ENCODE results near the gene CASP8.

DNA sequence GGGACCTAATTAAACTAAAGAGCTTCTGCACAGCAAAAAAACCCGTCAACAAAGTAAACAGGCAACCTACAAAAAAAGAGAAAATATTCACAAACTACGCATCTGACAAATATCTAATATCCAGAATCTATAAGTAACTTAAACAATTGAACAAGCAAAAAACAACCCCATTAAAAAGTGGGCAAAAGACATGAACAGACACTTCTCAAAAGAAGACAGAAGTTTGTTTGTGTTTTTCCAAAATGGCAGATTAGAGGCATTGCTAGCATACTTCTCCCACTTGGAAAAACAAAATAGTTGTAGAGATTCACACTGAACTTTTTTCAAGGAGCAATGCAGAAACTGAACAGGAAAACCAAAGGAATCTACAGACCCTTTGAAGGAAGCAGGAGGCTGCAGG is 59.2 kb downstream of the CASP8 start:
- TF ChIP-seq CTCF (IDR thresholded peaks at IDR 0.05) (no peak), POLR2A (IDR thresholded peaks at IDR 0.05) (no peak), EP300 (IDR thresholded peaks at IDR 0.05) (no peak), POLR2AphosphoS5 (IDR thresholded peaks at IDR 0.05) (no peak)

Measured in sigmoid colon (tissue), 4 donors.